ENCODE measurements around the gene ID1. TPM values are rescaled to one million over a fixed set of nuclear protein-coding genes. Genes with fewer than 3 reads are reported as not detected.

The ID1 gene
- polyA plus RNA-seq, 1 donor from 2014 or later = 30.6 TPM

DNA sequence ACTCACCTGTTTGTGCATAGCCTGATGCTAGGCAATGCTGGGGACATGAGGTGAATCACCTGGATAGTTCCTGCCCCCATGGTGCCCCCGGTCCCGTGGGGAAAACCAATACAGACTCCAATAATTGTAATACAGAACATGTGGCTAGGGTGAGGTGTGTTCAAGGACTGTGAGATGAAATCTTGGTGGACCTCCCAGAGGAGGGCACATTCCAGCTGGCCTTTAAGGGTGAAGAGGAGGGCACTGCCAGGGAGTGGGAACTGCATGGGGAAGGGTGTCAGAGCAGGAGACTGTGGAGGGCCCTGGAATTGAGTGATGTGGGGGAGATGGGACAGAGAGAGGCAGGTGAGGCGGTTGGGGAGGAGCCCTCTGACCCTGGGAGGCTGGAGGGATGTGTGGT, 35.2 kb downstream of the ID1 start:
- TF ChIP-seq EP300 (conservative IDR thresholded peaks at IDR 0.05; ENCODE audit: poor library complexity, severe bottlenecking) (no peak), RAD21 (conservative IDR thresholded peaks at IDR 0.05) (no peak)
- H3K27ac ChIP-seq (ENCODE audit: low read length) = no peak overlapping the region

DNA sequence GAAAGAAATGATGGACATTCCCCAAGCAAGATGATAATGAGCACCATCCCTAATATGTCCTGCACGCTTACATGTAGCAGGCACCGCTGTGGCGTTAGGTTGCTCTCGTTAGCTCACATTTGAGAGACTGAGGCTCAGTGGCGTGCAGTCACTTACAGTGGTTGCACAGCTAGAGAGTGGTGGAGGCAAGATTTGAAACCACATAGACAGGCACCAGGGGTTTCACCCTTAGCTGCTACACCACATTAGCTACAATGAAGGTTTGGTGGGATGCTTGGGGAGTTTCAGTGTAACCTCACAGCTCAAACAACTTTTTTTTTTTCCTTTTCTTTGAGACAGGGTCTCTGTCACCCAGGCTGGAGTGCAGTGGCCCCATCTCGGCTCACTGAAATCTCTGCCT, 36.3 kb downstream of the ID1 start:
- H3K9ac ChIP-seq (ENCODE audit: low read length) = no peak overlapping the region
- H4K20me1 ChIP-seq (ENCODE audit: insufficient read depth) = no peaks in the 10 kb centered on the region
- no peaks in the 10 kb centered on the region for H3K9me2 ChIP-seq (ENCODE audit: insufficient read depth, low read length)
- no peak overlapping the region for H3K4me2 ChIP-seq (ENCODE audit: low read length)
- no peak overlapping the region for H2AFZ ChIP-seq (ENCODE audit: low read depth, low read length)
- H3K9me3 ChIP-seq (ENCODE audit: low read length) = no peaks in the 10 kb centered on the region
- no peaks in the 10 kb centered on the region for H3K27me3 ChIP-seq (ENCODE audit: insufficient read depth, low read depth, low read length)
- H3K27ac ChIP-seq (ENCODE audit: low read length) = no peak overlapping the region
- H3K36me3 ChIP-seq (ENCODE audit: insufficient read depth, low read length) = no peaks in the 10 kb centered on the region
- H3K4me3 ChIP-seq (ENCODE audit: low read length) = no peak overlapping the region
- H3F3A ChIP-seq (ENCODE audit: insufficient read depth, low read length, poor library complexity, severe bottlenecking) = no peaks in the 10 kb centered on the region
- TF ChIP-seq, protein P1, sequence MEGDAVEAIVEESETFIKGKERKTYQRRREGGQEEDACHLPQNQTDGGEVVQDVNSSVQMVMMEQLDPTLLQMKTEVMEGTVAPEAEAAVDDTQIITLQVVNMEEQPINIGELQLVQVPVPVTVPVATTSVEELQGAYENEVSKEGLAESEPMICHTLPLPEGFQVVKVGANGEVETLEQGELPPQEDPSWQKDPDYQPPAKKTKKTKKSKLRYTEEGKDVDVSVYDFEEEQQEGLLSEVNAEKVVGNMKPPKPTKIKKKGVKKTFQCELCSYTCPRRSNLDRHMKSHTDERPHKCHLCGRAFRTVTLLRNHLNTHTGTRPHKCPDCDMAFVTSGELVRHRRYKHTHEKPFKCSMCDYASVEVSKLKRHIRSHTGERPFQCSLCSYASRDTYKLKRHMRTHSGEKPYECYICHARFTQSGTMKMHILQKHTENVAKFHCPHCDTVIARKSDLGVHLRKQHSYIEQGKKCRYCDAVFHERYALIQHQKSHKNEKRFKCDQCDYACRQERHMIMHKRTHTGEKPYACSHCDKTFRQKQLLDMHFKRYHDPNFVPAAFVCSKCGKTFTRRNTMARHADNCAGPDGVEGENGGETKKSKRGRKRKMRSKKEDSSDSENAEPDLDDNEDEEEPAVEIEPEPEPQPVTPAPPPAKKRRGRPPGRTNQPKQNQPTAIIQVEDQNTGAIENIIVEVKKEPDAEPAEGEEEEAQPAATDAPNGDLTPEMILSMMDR (IDR thresholded peaks at IDR 0.05; ENCODE audit: poor library complexity, severe bottlenecking) = no peak
- TF ChIP-seq EZH2 (IDR thresholded peaks at IDR 0.05; ENCODE audit: borderline replicate concordance, insufficient read depth, low read length, poor library complexity, severe bottlenecking) (no peak), EP300 (conservative IDR thresholded peaks at IDR 0.05; ENCODE audit: poor library complexity, severe bottlenecking) (no peak), POLR2AphosphoS5 (IDR thresholded peaks at IDR 0.05) (no peak), RAD21 (conservative IDR thresholded peaks at IDR 0.05) (no peak), SMC3 (conservative IDR thresholded peaks at IDR 0.05; ENCODE audit: poor library complexity) (no peak), MXI1 (conservative IDR thresholded peaks at IDR 0.05; ENCODE audit: poor library complexity, severe bottlenecking) (no peak), TAF1 (IDR thresholded peaks at IDR 0.05; ENCODE audit: low read depth) (no peak)
- TF ChIP-seq, protein P2, sequence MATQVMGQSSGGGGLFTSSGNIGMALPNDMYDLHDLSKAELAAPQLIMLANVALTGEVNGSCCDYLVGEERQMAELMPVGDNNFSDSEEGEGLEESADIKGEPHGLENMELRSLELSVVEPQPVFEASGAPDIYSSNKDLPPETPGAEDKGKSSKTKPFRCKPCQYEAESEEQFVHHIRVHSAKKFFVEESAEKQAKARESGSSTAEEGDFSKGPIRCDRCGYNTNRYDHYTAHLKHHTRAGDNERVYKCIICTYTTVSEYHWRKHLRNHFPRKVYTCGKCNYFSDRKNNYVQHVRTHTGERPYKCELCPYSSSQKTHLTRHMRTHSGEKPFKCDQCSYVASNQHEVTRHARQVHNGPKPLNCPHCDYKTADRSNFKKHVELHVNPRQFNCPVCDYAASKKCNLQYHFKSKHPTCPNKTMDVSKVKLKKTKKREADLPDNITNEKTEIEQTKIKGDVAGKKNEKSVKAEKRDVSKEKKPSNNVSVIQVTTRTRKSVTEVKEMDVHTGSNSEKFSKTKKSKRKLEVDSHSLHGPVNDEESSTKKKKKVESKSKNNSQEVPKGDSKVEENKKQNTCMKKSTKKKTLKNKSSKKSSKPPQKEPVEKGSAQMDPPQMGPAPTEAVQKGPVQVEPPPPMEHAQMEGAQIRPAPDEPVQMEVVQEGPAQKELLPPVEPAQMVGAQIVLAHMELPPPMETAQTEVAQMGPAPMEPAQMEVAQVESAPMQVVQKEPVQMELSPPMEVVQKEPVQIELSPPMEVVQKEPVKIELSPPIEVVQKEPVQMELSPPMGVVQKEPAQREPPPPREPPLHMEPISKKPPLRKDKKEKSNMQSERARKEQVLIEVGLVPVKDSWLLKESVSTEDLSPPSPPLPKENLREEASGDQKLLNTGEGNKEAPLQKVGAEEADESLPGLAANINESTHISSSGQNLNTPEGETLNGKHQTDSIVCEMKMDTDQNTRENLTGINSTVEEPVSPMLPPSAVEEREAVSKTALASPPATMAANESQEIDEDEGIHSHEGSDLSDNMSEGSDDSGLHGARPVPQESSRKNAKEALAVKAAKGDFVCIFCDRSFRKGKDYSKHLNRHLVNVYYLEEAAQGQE (IDR thresholded peaks at IDR 0.05; ENCODE audit: borderline replicate concordance) = no peak
- no peaks in the 10 kb centered on the region for H3K79me2 ChIP-seq (replicated peaks; ENCODE audit: insufficient read depth, low read length)

More for the DNA sequence above, 35.2 kb downstream of the ID1 start:
- Histone ChIP-seq H3K27me3 (ENCODE audit: insufficient read depth, low read depth, low read length) (no peaks in the 10 kb centered on the region), H3K36me3 (ENCODE audit: insufficient read depth, low read length) (no peaks in the 10 kb centered on the region), H3K79me2 (replicated peaks; ENCODE audit: insufficient read depth, low read length) (no peaks in the 10 kb centered on the region), H3F3A (ENCODE audit: insufficient read depth, low read length, poor library complexity, severe bottlenecking) (no peaks in the 10 kb centered on the region), H3K9ac (ENCODE audit: low read length) (no peak overlapping the region), H3K4me3 (ENCODE audit: low read length) (no peak overlapping the region), H3K9me3 (ENCODE audit: low read length) (no peaks in the 10 kb centered on the region), H3K4me2 (ENCODE audit: low read length) (no peak overlapping the region), H3K9me2 (ENCODE audit: insufficient read depth, low read length) (no peaks in the 10 kb centered on the region), H4K20me1 (ENCODE audit: insufficient read depth) (no peaks in the 10 kb centered on the region), H2AFZ (ENCODE audit: low read depth, low read length) (no peak overlapping the region)

DNA sequence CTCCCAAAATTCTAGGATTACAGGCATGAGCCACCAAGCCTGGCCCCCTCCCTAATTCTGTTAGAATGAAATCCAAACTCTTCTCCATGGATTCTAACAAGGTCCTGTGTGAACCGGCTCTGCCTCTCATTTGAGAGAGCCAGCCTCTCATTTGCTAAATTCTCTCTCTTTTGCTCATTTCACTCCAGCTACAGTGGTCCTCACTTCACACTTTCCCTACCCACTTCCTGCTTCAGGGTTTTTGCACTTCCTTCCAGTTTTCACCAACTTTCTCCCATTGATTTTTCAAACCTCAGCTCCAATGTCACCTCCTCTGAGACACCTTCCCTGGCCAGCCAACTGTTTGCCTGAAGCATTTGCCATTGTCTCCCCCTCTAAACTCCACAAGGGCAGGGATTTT, 37.7 kb downstream of the ID1 start:
- no peak overlapping the region for H3K9ac ChIP-seq (ENCODE audit: low read length)
- H3K27me3 ChIP-seq (ENCODE audit: insufficient read depth, low read depth, low read length) = no peaks in the 10 kb centered on the region
- H3K9me3 ChIP-seq (ENCODE audit: low read length) = no peaks in the 10 kb centered on the region
- no peak overlapping the region for H2AFZ ChIP-seq (ENCODE audit: low read depth, low read length)
- TF ChIP-seq, protein P1 (IDR thresholded peaks at IDR 0.05; ENCODE audit: poor library complexity, severe bottlenecking) = no peak
- no peak for TF ChIP-seq TAF1 (IDR thresholded peaks at IDR 0.05; ENCODE audit: low read depth)
- no peaks in the 10 kb centered on the region for H3F3A ChIP-seq (ENCODE audit: insufficient read depth, low read length, poor library complexity, severe bottlenecking)
- no peaks in the 10 kb centered on the region for H3K36me3 ChIP-seq (ENCODE audit: insufficient read depth, low read length)
- H4K20me1 ChIP-seq (ENCODE audit: insufficient read depth) = no peaks in the 10 kb centered on the region
- no peak overlapping the region for H3K4me3 ChIP-seq (ENCODE audit: low read length)
- no peak overlapping the region for H3K4me2 ChIP-seq (ENCODE audit: low read length)
- H3K9me2 ChIP-seq (ENCODE audit: insufficient read depth, low read length) = no peaks in the 10 kb centered on the region
- H3K79me2 ChIP-seq (replicated peaks; ENCODE audit: insufficient read depth, low read length) = no peaks in the 10 kb centered on the region
- no peak overlapping the region for H3K27ac ChIP-seq (ENCODE audit: low read length)

Data from neural cell (in vitro differentiated cells).